WI38 (cell line): Measurements from ENCODE around the gene FLNC.

Experiments
- H3K4me3 ChIP-seq: 2 replicates; pipeline ENCODE4 v1.5.1; 2011; ENCODE audit warnings: low read depth, mild to moderate bottlenecking, control low read depth, low read length
- CTCF ChIP-seq: IDR thresholded peaks from 2 replicates; pipeline ENCODE4 v1.5.1; 2012; ENCODE audit warnings: low read depth, mild to moderate bottlenecking, control low read depth, low read length

Gene FLNC

GRCh38 chr7:128853799-128854198, 23.6 kb downstream of the FLNC start:
- H3K4me3 ChIP-seq: no peak overlapping the region
- no peak for TF ChIP-seq CTCF

- no peak overlapping the region for H3K4me3 ChIP-seq
- no peak for TF ChIP-seq CTCF
Observed at GRCh38 chr7:128854396-128854795, 24.2 kb downstream of the FLNC start.

- H3K4me3 ChIP-seq: no peak overlapping the region
- TF ChIP-seq CTCF: no peak
Observed at GRCh38 chr7:128855559-128855958, 25.4 kb downstream of the FLNC start.

- H3K4me3 ChIP-seq: no peak overlapping the region
- no peak for TF ChIP-seq CTCF
Observed at GRCh38 chr7:128856001-128856718, 26.0 kb downstream of the FLNC start.

- H3K4me3 ChIP-seq: no peak overlapping the region
- no peak for TF ChIP-seq CTCF
Observed at GRCh38 chr7:128858380-128859231, 28.4 kb downstream of the FLNC start.

GRCh38 chr7:128859232-128860157, 29.3 kb downstream of the FLNC start:
- TF ChIP-seq CTCF: no peak
- no peak overlapping the region for H3K4me3 ChIP-seq
